Lower leg skin (tissue), 3 donors: ENCODE data around the gene SAT2.
"Not testable (repeated sequence)": the region's sequence is repeated elsewhere in the genome, so short reads cannot be mapped to it uniquely, and the experiment has no call there.

Source experiments
- POLR2A ChIP-seq, 2 donors: fragments of 450-650 bp; IDR thresholded peaks; one replicate each; pipeline ENCODE4 v1.6.1; 2016 to 2017; ENCODE audit warnings: antibody characterized with exemption in 2 of 2, mild to moderate bottlenecking in 1 of 2, moderate library complexity in 1 of 2
- TF ChIP-seq, protein P1 (sequence below), 3 donors: fragments of 450-650 bp; IDR thresholded peaks; one replicate each; pipeline ENCODE4 v1.5.1; 2016; ENCODE audit warnings: antibody characterized with exemption in 3 of 3, mild to moderate bottlenecking in 3 of 3, moderate library complexity in 2 of 3

DNA sequence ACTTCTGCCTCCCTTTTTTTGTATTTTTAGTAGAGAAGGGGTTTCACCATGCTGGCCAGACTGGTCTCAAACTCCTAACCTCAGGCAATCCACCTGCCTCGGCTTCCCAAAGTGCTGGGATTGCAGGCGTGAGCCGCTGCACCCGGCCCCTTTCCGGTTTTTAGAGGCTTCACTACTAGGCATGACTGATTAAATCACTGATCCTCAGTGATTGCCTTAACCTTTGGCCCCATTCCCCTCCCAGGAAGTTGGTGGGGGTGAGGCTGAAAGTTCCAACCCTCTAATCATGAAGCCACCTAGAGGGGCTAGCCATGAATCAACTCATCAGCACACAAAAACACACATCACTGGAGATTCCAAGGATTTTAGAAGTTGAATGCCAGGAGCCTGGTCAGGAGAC, 30.1 kb downstream of the SAT2 start:
- TF ChIP-seq, protein P1, sequence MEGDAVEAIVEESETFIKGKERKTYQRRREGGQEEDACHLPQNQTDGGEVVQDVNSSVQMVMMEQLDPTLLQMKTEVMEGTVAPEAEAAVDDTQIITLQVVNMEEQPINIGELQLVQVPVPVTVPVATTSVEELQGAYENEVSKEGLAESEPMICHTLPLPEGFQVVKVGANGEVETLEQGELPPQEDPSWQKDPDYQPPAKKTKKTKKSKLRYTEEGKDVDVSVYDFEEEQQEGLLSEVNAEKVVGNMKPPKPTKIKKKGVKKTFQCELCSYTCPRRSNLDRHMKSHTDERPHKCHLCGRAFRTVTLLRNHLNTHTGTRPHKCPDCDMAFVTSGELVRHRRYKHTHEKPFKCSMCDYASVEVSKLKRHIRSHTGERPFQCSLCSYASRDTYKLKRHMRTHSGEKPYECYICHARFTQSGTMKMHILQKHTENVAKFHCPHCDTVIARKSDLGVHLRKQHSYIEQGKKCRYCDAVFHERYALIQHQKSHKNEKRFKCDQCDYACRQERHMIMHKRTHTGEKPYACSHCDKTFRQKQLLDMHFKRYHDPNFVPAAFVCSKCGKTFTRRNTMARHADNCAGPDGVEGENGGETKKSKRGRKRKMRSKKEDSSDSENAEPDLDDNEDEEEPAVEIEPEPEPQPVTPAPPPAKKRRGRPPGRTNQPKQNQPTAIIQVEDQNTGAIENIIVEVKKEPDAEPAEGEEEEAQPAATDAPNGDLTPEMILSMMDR (IDR thresholded peaks at IDR 0.05) = not testable (repeated sequence)
- TF ChIP-seq POLR2A (IDR thresholded peaks at IDR 0.05) = not testable (repeated sequence)
